ENCODE results near the gene NGRN.

DNA sequence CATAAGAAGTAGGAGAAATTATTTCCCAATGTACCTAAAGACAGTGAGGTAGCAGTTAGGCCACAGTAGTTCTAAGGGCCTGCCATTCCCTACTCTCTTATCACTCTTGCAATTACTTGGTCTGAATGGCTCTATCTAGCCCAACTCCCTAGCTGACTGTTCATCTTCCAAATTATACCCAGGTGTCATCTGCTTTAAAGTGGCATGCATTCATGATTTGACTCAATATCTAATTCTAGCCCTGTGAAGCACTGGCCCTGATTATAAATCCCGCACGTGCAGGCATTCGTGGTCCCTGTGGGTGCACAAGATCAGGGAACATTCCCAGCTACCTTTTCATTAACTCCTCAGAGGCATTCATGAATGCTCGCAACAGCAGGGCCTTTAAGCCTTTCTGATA is 43.5 kb downstream of the NGRN start:
- TF ChIP-seq POLR2A (IDR thresholded peaks at IDR 0.05; ENCODE audit: low read depth, low read length) (no peak), TAF1 (IDR thresholded peaks at IDR 0.05; ENCODE audit: low read depth, low read length) (no peak), POLR2AphosphoS5 (IDR thresholded peaks at IDR 0.05; ENCODE audit: low read depth, low read length) (no peak), POU2F2 (IDR thresholded peaks at IDR 0.05; ENCODE audit: low read depth, low read length) (no peak)

Measured in GM12891 (cell line).